ENCODE measurements around the gene NME7. TPM values are rescaled to one million over a fixed set of nuclear protein-coding genes. Genes with fewer than 3 reads are reported as not detected.

Gene NME7
- total RNA-seq, 4 donors from 2014 or later: 1.9 to 15.9 (median 8.3) TPM

DNA sequence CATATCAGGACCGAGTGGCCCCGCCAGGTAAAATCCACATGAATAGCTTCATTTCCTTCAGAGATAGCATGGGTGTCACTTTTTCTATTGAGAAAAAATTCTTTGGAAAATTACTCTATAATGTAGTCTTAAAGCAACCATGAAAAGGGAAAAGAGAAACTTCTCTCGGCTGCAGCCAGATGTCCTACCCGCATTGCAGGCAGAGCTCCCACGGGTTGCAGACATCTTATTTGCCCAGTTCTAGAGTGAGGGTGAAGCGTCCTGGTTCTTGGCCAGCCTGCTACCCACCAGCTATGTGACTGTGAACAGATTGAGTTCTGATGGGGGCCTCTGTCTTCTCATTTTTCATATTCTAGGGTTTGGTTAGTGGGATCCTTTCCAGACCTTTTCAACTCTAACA, 256.1 kb downstream of the NME7 start:
- DNase-seq: no peak
- TF ChIP-seq EP300 (IDR thresholded peaks at IDR 0.05; ENCODE audit: low read depth): no peak
- TF ChIP-seq POLR2A (IDR thresholded peaks at IDR 0.05): no peak
- no peaks in the 10 kb centered on the region for H3K27me3 ChIP-seq
- H3K4me1 ChIP-seq: peaks cover 31 to 78% (median 54%) of the 10 kb centered on the region in 4 donors
- H3K4me3 ChIP-seq: peak overlapping the region in 1 of 4 donors; percentile 6
- H3K36me3 ChIP-seq: peaks cover 0 to 6% (median 2%) of the 10 kb centered on the region in 4 donors
- in situ Hi-C loops (cut with MboI; ENCODE audit: low pct_ligation_motif_present in 1 of 4, low pct_unique_long_range_greater_than_20kb in 1 of 4, low sequenced_read_pairs in 3 of 4): loop anchor here in 2 of 4 donors (25.0 kb wide), 3 partner anchors 226 to 649 kb away; no protein-coding TSS in a partner anchor
- H3K9me3 ChIP-seq: no peaks in the 10 kb centered on the region
- intact Hi-C loops (cut with DNase I; ENCODE audit: low total_unique reads): loop anchor here (5.0 kb wide), 1 partner anchor 494 kb away; no protein-coding TSS in a partner anchor
- peak overlapping the region; percentile 94 to 98 (median 96) for H3K27ac ChIP-seq
- WGBS, 2 donors (ENCODE audit: low coverage in 1 of 2): 35 to 44% methylated on average over 6 of the region's 6 CpGs

DNA sequence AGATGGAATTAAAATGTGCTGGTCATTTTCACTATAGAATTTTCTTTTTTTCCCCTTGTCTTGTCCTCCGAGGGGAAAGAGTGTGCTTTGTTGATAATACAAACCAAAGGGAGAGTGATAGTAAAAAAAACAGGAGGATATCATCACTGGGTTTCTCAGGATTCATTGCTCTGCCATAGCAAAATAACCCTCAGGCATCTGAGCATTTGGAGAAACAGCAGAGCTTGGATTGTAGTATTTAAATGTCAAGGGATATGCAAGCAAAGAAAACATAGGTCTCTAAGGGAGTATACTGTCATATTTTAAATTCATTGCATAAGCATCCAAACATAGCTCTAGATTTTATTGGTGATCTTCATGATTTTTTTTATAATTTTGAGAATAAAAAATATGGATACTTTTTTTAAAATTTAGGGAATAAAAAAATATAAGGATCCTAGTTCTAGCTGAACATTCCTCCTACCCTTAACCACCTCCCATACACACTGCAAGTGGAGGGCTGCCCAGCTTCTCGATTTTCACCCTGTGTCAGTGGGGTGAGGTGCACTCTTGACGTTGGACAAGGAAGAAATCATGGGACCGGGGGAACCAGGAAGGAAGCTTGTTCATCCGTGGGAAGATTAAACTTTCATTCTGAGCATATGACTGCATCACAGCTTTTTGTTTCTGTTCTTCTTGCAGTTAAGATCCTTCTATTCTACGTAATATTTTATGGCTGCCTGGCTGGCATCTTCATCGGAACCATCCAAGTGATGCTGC, 256.7 kb downstream of the NME7 start:
- Histone ChIP-seq H3K36me3 (peaks cover 0 to 6% (median 2%) of the 10 kb centered on the region in 4 donors), H3K4me1 (peaks cover 25 to 72% (median 48%) of the 10 kb centered on the region in 4 donors), H3K4me3 (peak overlapping the region in 3 of 4 donors; percentile 86 to 92 (median 88)), H3K9me3 (no peaks in the 10 kb centered on the region), H3K27ac (peak overlapping the region; percentile 94 to 98 (median 96)), H3K27me3 (no peaks in the 10 kb centered on the region)
- in situ Hi-C loops (cut with MboI; ENCODE audit: low pct_ligation_motif_present in 1 of 4, low pct_unique_long_range_greater_than_20kb in 1 of 4, low sequenced_read_pairs in 3 of 4) (loop anchor here in 2 of 4 donors (25.0 kb wide), 3 partner anchors 226 to 649 kb away; no protein-coding TSS in a partner anchor), intact Hi-C loops (cut with DNase I; ENCODE audit: low total_unique reads) (loop anchor here (5.0 kb wide), 1 partner anchor 494 kb away; no protein-coding TSS in a partner anchor)
- DNase-seq: peak; percentile 35
- 16 to 45% methylated on average over 6 to 7 of the region's 7 CpGs for WGBS, 2 donors (ENCODE audit: low coverage in 1 of 2)
- TF ChIP-seq POLR2A (IDR thresholded peaks at IDR 0.05) (peak; percentile 13), EP300 (IDR thresholded peaks at IDR 0.05; ENCODE audit: low read depth) (no peak), POLR2AphosphoS5 (IDR thresholded peaks at IDR 0.05) (peak; percentile 19 to 47 (median 44))
- TF ChIP-seq, protein P1, sequence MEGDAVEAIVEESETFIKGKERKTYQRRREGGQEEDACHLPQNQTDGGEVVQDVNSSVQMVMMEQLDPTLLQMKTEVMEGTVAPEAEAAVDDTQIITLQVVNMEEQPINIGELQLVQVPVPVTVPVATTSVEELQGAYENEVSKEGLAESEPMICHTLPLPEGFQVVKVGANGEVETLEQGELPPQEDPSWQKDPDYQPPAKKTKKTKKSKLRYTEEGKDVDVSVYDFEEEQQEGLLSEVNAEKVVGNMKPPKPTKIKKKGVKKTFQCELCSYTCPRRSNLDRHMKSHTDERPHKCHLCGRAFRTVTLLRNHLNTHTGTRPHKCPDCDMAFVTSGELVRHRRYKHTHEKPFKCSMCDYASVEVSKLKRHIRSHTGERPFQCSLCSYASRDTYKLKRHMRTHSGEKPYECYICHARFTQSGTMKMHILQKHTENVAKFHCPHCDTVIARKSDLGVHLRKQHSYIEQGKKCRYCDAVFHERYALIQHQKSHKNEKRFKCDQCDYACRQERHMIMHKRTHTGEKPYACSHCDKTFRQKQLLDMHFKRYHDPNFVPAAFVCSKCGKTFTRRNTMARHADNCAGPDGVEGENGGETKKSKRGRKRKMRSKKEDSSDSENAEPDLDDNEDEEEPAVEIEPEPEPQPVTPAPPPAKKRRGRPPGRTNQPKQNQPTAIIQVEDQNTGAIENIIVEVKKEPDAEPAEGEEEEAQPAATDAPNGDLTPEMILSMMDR (IDR thresholded peaks at IDR 0.05): no peak

DNA sequence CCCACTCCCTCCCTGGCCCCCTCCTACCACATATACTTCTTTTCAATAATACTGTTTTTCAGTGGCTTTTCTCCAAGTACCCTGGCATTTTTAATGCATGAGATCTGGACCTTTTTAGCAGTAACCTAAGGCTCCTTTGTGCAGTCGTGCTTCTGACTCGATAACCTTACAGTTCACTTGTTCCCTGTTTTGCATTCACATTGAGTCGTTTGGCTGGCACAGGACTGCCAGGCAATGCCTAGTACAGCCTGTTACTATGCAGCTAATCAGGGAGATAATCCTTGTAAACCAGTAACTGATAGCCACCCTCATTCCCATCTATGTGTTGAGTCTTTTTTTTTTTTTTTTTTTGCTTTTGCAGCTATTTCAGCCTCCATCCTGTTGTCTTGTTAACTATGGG, 257.4 kb downstream of the NME7 start:
- peak overlapping the region; percentile 94 to 98 (median 96) for H3K27ac ChIP-seq
- peak overlapping the region; percentile 7 to 92 (median 87) for H3K4me3 ChIP-seq
- H3K9me3 ChIP-seq: no peaks in the 10 kb centered on the region
- intact Hi-C loops (cut with DNase I; ENCODE audit: low total_unique reads): loop anchor here (5.0 kb wide), 1 partner anchor 493 kb away; no protein-coding TSS in a partner anchor
- in situ Hi-C loops (cut with MboI; ENCODE audit: low pct_ligation_motif_present in 1 of 4, low pct_unique_long_range_greater_than_20kb in 1 of 4, low sequenced_read_pairs in 3 of 4): loop anchor here in 2 of 4 donors (25.0 kb wide), 3 partner anchors 227 to 648 kb away; no protein-coding TSS in a partner anchor
- no peak for TF ChIP-seq POLR2AphosphoS5 (IDR thresholded peaks at IDR 0.05)
- TF ChIP-seq, protein P1 (IDR thresholded peaks at IDR 0.05): no peak
- no peak for TF ChIP-seq POLR2A (IDR thresholded peaks at IDR 0.05)
- no peak for TF ChIP-seq EP300 (IDR thresholded peaks at IDR 0.05; ENCODE audit: low read depth)
- no peaks in the 10 kb centered on the region for H3K27me3 ChIP-seq
- DNase-seq: no peak
- H3K4me1 ChIP-seq: peaks cover 23 to 67% (median 46%) of the 10 kb centered on the region in 4 donors
- H3K36me3 ChIP-seq: peaks cover 0 to 6% (median 2%) of the 10 kb centered on the region in 4 donors
- WGBS, 2 donors (ENCODE audit: low coverage in 1 of 2): 0 to 12% methylated on average over 3 of the region's 3 CpGs

DNA sequence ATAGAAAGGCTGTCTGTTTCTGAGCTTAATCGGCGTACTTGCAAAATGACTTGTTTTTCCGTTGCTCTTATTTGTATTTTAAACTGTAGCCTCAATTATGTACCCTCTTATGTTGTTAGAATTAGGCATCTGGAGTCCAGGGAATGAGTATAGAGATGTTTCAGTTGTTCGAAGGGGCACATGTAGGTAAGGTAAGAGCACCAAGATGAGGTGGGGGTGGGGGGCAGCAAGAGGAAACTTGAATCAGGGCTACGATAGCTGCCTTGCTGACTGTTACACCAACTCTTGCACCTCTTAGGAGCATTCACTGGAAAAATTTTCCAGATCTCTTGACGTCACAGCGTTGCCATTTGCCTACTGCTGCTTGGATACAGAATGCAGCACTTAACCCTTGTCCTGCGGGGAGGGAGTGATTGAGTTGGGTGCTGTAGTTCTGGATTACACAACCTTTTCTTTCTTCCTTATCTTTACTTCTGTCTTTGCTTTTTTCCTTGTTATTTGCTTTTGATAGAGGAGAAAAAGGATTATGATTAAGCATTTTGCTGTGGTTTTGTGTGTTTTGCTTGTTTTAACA, 257.9 kb downstream of the NME7 start:
- peak; percentile 68 for TF ChIP-seq POLR2A (IDR thresholded peaks at IDR 0.05)
- TF ChIP-seq EP300 (IDR thresholded peaks at IDR 0.05; ENCODE audit: low read depth): no peak
- TF ChIP-seq POLR2AphosphoS5 (IDR thresholded peaks at IDR 0.05): peak; percentile 70 to 86 (median 86)
- H3K27ac ChIP-seq: peak overlapping the region; percentile 94 to 98 (median 96)
- WGBS, 2 donors (ENCODE audit: low coverage in 1 of 2): 20 to 31% methylated on average over 8 of the region's 8 CpGs
- H3K4me1 ChIP-seq: peaks cover 23 to 67% (median 47%) of the 10 kb centered on the region in 4 donors
- peak; percentile 84 for DNase-seq
- in situ Hi-C loops (cut with MboI; ENCODE audit: low pct_ligation_motif_present in 1 of 4, low pct_unique_long_range_greater_than_20kb in 1 of 4, low sequenced_read_pairs in 3 of 4) (loop anchor here in 2 of 4 donors (25.0 kb wide), 3 partner anchors 228 to 647 kb away; no protein-coding TSS in a partner anchor), intact Hi-C loops (cut with DNase I; ENCODE audit: low total_unique reads) (loop anchor here (5.0 kb wide), 1 partner anchor 492 kb away; no protein-coding TSS in a partner anchor)
- H3K27me3 ChIP-seq: no peaks in the 10 kb centered on the region
- H3K9me3 ChIP-seq: no peaks in the 10 kb centered on the region
- H3K36me3 ChIP-seq: peaks cover 0 to 6% (median 2%) of the 10 kb centered on the region in 4 donors
- H3K4me3 ChIP-seq: peak overlapping the region; percentile 7 to 92 (median 87)
